H9 (cell line): ENCODE results near the gene COPS9. TPM values are rescaled to one million over a fixed set of nuclear protein-coding genes. Genes with fewer than 3 reads are reported as not detected.

Source experiments
- DNase-seq: peaks from one replicate; pipeline ENCODE4 v3.0.0-alpha.2; 2017
- H2AFZ ChIP-seq: one replicate; pipeline ENCODE4 v1.6.1; 2013; ENCODE audit warnings: mild to moderate bottlenecking, low read length, control low read depth, moderate library complexity
- H2AK5ac ChIP-seq: 2 replicates; pipeline ENCODE4 v1.6.1; 2013; ENCODE audit warnings: low read length, control low read depth, mixed read lengths; ENCODE audit not compliant: insufficient read length
- H2BK120ac ChIP-seq: one replicate; pipeline ENCODE4 v1.6.1; 2013; ENCODE audit warnings: low read depth, mild to moderate bottlenecking, low read length, control low read depth, inconsistent platforms; ENCODE audit not compliant: poor library complexity, severe bottlenecking
- H2BK12ac ChIP-seq: 2 replicates; pipeline ENCODE4 v1.6.1; 2013; ENCODE audit warnings: low read length, control low read depth, mixed read lengths, low read depth; ENCODE audit not compliant: insufficient read length
- H2BK15ac ChIP-seq: 2 replicates; pipeline ENCODE4 v1.6.1; 2013; ENCODE audit warnings: low read depth, low read length, control low read depth
- H2BK20ac ChIP-seq: one replicate; pipeline ENCODE4 v1.6.1; 2013; ENCODE audit warnings: low read depth, mild to moderate bottlenecking, low read length, control low read depth, inconsistent platforms; ENCODE audit not compliant: poor library complexity, severe bottlenecking
- H2BK5ac ChIP-seq: 2 replicates; pipeline ENCODE4 v1.6.1; 2013; ENCODE audit warnings: low read length, control low read depth, mixed read lengths; ENCODE audit not compliant: insufficient read length
- H3K14ac ChIP-seq: 2 replicates; pipeline ENCODE4 v1.6.1; 2013; ENCODE audit warnings: low read length, control low read depth; ENCODE audit not compliant: insufficient read depth
- H3K18ac ChIP-seq: 2 replicates; pipeline ENCODE4 v1.6.1; 2013; ENCODE audit warnings: low read depth, mild to moderate bottlenecking, mixed read lengths, low read length, control low read depth; ENCODE audit not compliant: insufficient read length
- H3K23ac ChIP-seq: 2 replicates; pipeline ENCODE4 v1.6.1; 2013; ENCODE audit warnings: low read length, control low read depth, mixed read lengths, low read depth; ENCODE audit not compliant: insufficient read length
- H3K23me2 ChIP-seq: 2 replicates; pipeline ENCODE4 v1.6.1; 2013; ENCODE audit warnings: low read depth, mild to moderate bottlenecking, mixed read lengths, low read length, control low read depth; ENCODE audit not compliant: insufficient read length, poor library complexity, severe bottlenecking
- H3K27ac ChIP-seq: 2 replicates; pipeline ENCODE4 v1.5.1; 2013; ENCODE audit warnings: low read length, control low read depth, mixed read lengths, low read depth; ENCODE audit not compliant: insufficient read length
- H3K27me3 ChIP-seq: 2 replicates; pipeline ENCODE4 v1.6.1; 2013; ENCODE audit warnings: low read length, control low read depth, inconsistent platforms; ENCODE audit not compliant: insufficient read depth
- H3K4ac ChIP-seq: 2 replicates; pipeline ENCODE4 v1.6.1; 2013; ENCODE audit warnings: low read depth, mild to moderate bottlenecking, control low read depth, inconsistent platforms, low read length, moderate library complexity
- H3K4me1 ChIP-seq: 2 replicates; pipeline ENCODE4 v1.6.1; 2013; ENCODE audit warnings: low read length, control low read depth, inconsistent platforms; ENCODE audit not compliant: insufficient read depth
- H3K4me2 ChIP-seq: 2 replicates; pipeline ENCODE4 v1.6.1; 2013; ENCODE audit warnings: low read length, control low read depth, mixed read lengths; ENCODE audit not compliant: insufficient read length, insufficient read depth
- H3K56ac ChIP-seq: 2 replicates; pipeline ENCODE4 v1.6.1; 2013; ENCODE audit warnings: low read depth, mild to moderate bottlenecking, mixed read lengths, low read length, control low read depth; ENCODE audit not compliant: insufficient read length
- H3K79me1 ChIP-seq: 2 replicates; pipeline ENCODE4 v1.6.1; 2013; ENCODE audit warnings: low read depth, mild to moderate bottlenecking, moderate library complexity, low read length, control low read depth, inconsistent platforms; ENCODE audit not compliant: insufficient read depth, poor library complexity, severe bottlenecking
- H3K79me2 ChIP-seq: 2 replicates; pipeline ENCODE4 v1.6.1; 2013; ENCODE audit warnings: low read length, control low read depth, inconsistent platforms; ENCODE audit not compliant: insufficient read depth
- H3K9ac ChIP-seq: 2 replicates; pipeline ENCODE4 v1.6.1; 2013; ENCODE audit warnings: low read length, control low read depth, mixed read lengths; ENCODE audit not compliant: insufficient read length; ENCODE audit errors: extremely low read depth
- H3K9me3 ChIP-seq: one replicate; pipeline ENCODE4 v1.6.1; 2013; ENCODE audit warnings: low read depth, low read length, inconsistent platforms; ENCODE audit not compliant: control insufficient read depth
- H3T11ph ChIP-seq: one replicate; pipeline ENCODE4 v1.6.1; 2013; ENCODE audit warnings: mild to moderate bottlenecking, low read length, control low read depth, inconsistent platforms
- H4K20me1 ChIP-seq: one replicate; pipeline ENCODE4 v1.6.1; 2013; ENCODE audit not compliant: control insufficient read depth, insufficient read length, insufficient read depth
- H4K5ac ChIP-seq: 2 replicates; pipeline ENCODE4 v1.6.1; 2013; ENCODE audit warnings: low read depth, mild to moderate bottlenecking, mixed read lengths, low read length, control low read depth; ENCODE audit not compliant: insufficient read length
- H4K8ac ChIP-seq: replicated peaks from 2 replicates; pipeline ENCODE4 v1.6.1; 2013; ENCODE audit warnings: low read length, control low read depth, mixed read lengths, low read depth; ENCODE audit not compliant: insufficient read length
- H4K91ac ChIP-seq: 2 replicates; pipeline ENCODE4 v1.6.1; 2013; ENCODE audit warnings: low read depth, mild to moderate bottlenecking, moderate library complexity, mixed read lengths, low read length, control low read depth; ENCODE audit not compliant: insufficient read length
- H3K27ac Mint-ChIP-seq, 3 experiments: 2 replicates in 2 of 3; 3 replicates in 1 of 3; pipeline ENCODE4 v1.8.0; 2020 to 2021; ENCODE audit warnings: mixed read lengths in 3 of 3, mild to moderate bottlenecking in 1 of 3, moderate library complexity in 1 of 3
- H3K27me3 Mint-ChIP-seq: 2 replicates; pipeline ENCODE4 v1.8.0; 2021; ENCODE audit warnings: low read depth, mild to moderate bottlenecking, moderate library complexity, mixed read lengths
- H3K36me3 Mint-ChIP-seq, 3 experiments: 2 replicates in 2 of 3; 3 replicates in 1 of 3; pipeline ENCODE4 v1.8.0; 2020 to 2021; ENCODE audit warnings: low read depth in 3 of 3, mixed read lengths in 3 of 3; ENCODE audit not compliant: insufficient read depth in 1 of 3
- H3K4me1 Mint-ChIP-seq, 2 experiments: 2 replicates each; pipeline ENCODE4 v1.8.0; 2020; ENCODE audit warnings: mixed read lengths in 2 of 2
- H3K4me3 Mint-ChIP-seq, 2 experiments: 2 replicates in 1 of 2; 3 replicates in 1 of 2; pipeline ENCODE4 v1.8.0; 2020 to 2021; ENCODE audit warnings: mild to moderate bottlenecking in 2 of 2, mixed read lengths in 2 of 2, moderate library complexity in 1 of 2
- H3K9me3 Mint-ChIP-seq, 2 experiments: 2 replicates in 1 of 2; 3 replicates in 1 of 2; pipeline ENCODE4 v1.8.0; 2020; ENCODE audit warnings: mild to moderate bottlenecking in 2 of 2, mixed read lengths in 2 of 2, moderate library complexity in 1 of 2
- WGBS: extraction: QIAGEN DNeasy Blood & Tissue Kit; methylation state at CpG from one replicate; pipeline ENCODE4 v1.1.7; 2013; ENCODE audit warnings: missing lambda C conversion rate, low lambda C conversion rate, mixed read lengths; ENCODE audit not compliant: insufficient read length; ENCODE audit errors: extremely low coverage; 5-methylcytosine and 5-hydroxymethylcytosine counted together
- total RNA-seq: library from RNA; stranded (reverse); gene quantifications from 2 replicates; pipeline ENCODE4 v1.2.1, GENCODE V29; 2021
- TF ChIP-seq, protein P1 (sequence below): fragments of 200-600 bp; sonication (generic); conservative IDR thresholded peaks from 3 replicates; pipeline ENCODE4 v1.8.0; 2021; ENCODE audit warnings: antibody characterized with exemption, mild to moderate bottlenecking

COPS9 gene
- total RNA-seq, 1 experiment from 2014 or later: 142 TPM

DNA sequence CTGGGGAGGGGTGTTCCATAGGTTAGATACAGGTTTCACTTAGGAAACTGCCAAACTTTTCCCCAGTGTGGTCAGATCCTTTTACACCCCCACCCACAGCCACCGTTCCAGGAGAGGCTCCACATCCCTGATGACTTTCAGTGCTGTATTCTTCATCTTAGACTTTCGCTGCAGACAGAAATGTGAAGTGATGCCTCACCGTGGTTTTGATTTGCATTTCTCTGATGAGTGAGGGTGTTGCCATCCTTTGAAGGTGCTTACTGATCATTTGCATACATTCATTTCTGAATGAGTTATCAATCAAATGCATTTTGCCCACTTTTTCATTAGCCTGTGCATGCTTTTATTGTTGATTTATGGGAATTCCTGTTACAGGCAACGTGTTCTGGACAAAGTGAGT is 14.9 kb downstream of the COPS9 start:
- Mint-ChIP-seq H3K27me3 (peaks cover 3% of the 10 kb centered on the region; the same call in 1 of the 2 replicates), H3K9me3 (peaks cover 0 to 9% of the 10 kb centered on the region in 2 experiments; a peak in 2 of 5 replicates), H3K4me3 (no peak overlapping the region), H3K4me1 (no peaks in the 10 kb centered on the region), H3K27ac (no peak overlapping the region), H3K36me3 (peaks cover 0 to 7% (median 3%) of the 10 kb centered on the region in 3 experiments; a peak in 3 of 7 replicates)
- WGBS: no CpG with 5 or more reads among the region's 4 CpGs
- no peak overlapping the region for H4K91ac ChIP-seq
- no peak overlapping the region for H4K5ac ChIP-seq
- no peak overlapping the region for H2BK12ac ChIP-seq
- no peak overlapping the region for H3K23ac ChIP-seq
- no peak overlapping the region for H3K4me2 ChIP-seq
- H3K23me2 ChIP-seq: no peaks in the 10 kb centered on the region
- H3K56ac ChIP-seq: no peak overlapping the region
- H3K9me3 ChIP-seq: no peaks in the 10 kb centered on the region
- H3K9ac ChIP-seq: no peak overlapping the region
- TF ChIP-seq, protein P1, sequence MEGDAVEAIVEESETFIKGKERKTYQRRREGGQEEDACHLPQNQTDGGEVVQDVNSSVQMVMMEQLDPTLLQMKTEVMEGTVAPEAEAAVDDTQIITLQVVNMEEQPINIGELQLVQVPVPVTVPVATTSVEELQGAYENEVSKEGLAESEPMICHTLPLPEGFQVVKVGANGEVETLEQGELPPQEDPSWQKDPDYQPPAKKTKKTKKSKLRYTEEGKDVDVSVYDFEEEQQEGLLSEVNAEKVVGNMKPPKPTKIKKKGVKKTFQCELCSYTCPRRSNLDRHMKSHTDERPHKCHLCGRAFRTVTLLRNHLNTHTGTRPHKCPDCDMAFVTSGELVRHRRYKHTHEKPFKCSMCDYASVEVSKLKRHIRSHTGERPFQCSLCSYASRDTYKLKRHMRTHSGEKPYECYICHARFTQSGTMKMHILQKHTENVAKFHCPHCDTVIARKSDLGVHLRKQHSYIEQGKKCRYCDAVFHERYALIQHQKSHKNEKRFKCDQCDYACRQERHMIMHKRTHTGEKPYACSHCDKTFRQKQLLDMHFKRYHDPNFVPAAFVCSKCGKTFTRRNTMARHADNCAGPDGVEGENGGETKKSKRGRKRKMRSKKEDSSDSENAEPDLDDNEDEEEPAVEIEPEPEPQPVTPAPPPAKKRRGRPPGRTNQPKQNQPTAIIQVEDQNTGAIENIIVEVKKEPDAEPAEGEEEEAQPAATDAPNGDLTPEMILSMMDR: no peak
- no peak overlapping the region for H3T11ph ChIP-seq
- DNase-seq: no peak
- no peaks in the 10 kb centered on the region for H3K79me2 ChIP-seq
- no peak overlapping the region for H2AFZ ChIP-seq
- H2BK20ac ChIP-seq: no peak overlapping the region
- no peak overlapping the region for H3K14ac ChIP-seq
- no peak overlapping the region for H3K4ac ChIP-seq
- H4K8ac ChIP-seq: no peak overlapping the region
- no peaks in the 10 kb centered on the region for H3K4me1 ChIP-seq
- H2BK120ac ChIP-seq: no peak overlapping the region
- H4K20me1 ChIP-seq: no peaks in the 10 kb centered on the region
- H2AK5ac ChIP-seq: no peak overlapping the region
- no peaks in the 10 kb centered on the region for H3K79me1 ChIP-seq
- H3K27ac ChIP-seq: no peak overlapping the region
- no peak overlapping the region for H2BK15ac ChIP-seq
- H3K27me3 ChIP-seq: no peaks in the 10 kb centered on the region
- H2BK5ac ChIP-seq: no peak overlapping the region
- H3K18ac ChIP-seq: no peak overlapping the region
